Prostate gland (tissue), 2 donors: Measurements from ENCODE around the gene ZBTB7C. TPM values are rescaled to one million over a fixed set of nuclear protein-coding genes. Genes with fewer than 3 reads are reported as not detected.

Source experiments
- DNase-seq: peaks from one replicate; pipeline ENCODE4 v3.0.0-alpha.2; 2019; ENCODE audit warnings: low spot score
- H3K27ac ChIP-seq, 2 donors: fragments of 200-600 bp; sonication (generic); 2 replicates each; pipeline ENCODE4 v1.5.1; 2017 to 2019
- H3K27me3 ChIP-seq: fragments of 200-600 bp; sonication (generic); replicated peaks from 2 replicates; pipeline ENCODE4 v1.5.1; 2019; ENCODE audit not compliant: insufficient read depth
- H3K36me3 ChIP-seq, 2 donors: fragments of 200-600 bp; sonication (generic); 1 replicate in 1 of 2; 2 replicates in 1 of 2; pipeline versions ENCODE4 v1.5.1 to v1.8.1; 2017 to 2019
- H3K4me1 ChIP-seq: fragments of 200-600 bp; sonication (generic); replicated peaks from 2 replicates; pipeline ENCODE4 v1.5.1; 2019
- H3K4me3 ChIP-seq, 2 donors: fragments of 200-600 bp; sonication (generic); 2 replicates each; pipeline ENCODE4 v1.5.1; 2017 to 2019
- H3K9me3 ChIP-seq: fragments of 200-600 bp; sonication (generic); 2 replicates; pipeline ENCODE4 v1.5.1; 2017
- CTCF ChIP-seq, 4 experiments: fragments of 200-600 bp in 2 of 4; fragments of 450-650 bp in 2 of 4; sonication (generic) in 2 of 4; IDR thresholded peaks; 1 replicate in 3 of 4; 2 replicates in 1 of 4; pipeline ENCODE4 v1.5.1; 2016 to 2019; ENCODE audit warnings: antibody characterized with exemption in 4 of 4, mild to moderate bottlenecking in 2 of 4, moderate library complexity in 2 of 4
- POLR2A ChIP-seq: fragments of 450-650 bp; IDR thresholded peaks from one replicate; pipeline ENCODE4 v1.6.1; 2016; ENCODE audit warnings: antibody characterized with exemption, mild to moderate bottlenecking
- POLR2AphosphoS5 ChIP-seq: sonication (generic); formaldehyde crosslinking; IDR thresholded peaks from one replicate; pipeline ENCODE4 v1.6.1; 2017; ENCODE audit warnings: antibody characterized with exemption
- WGBS: methylation state at CpG from one replicate; pipeline ENCODE4 v1.1.5; 2018; 5-methylcytosine and 5-hydroxymethylcytosine counted together
- intact Hi-C: fragments of 100-400 bp; cut with DNase I; formaldehyde crosslinking; loops from one replicate; pipeline ENCODE4 v1.14.2; 2022
- total RNA-seq, 2 donors: library from RNA; depleted of rRNA; stranded (reverse); fragments of >200 nt; gene quantifications; one replicate each; pipeline ENCODE4 v1.1.0, GENCODE V29; 2016

ZBTB7C gene
- total RNA-seq, 2 donors from 2014 or later, result 14.7 to 48.9 TPM

GRCh38 chr18:48249854-48250253 is 159.3 kb downstream of the ZBTB7C start:
- no peak overlapping the region for H3K4me3 ChIP-seq
- no peaks in the 10 kb centered on the region for H3K4me1 ChIP-seq
- intact Hi-C loops, result no loop called here
- H3K36me3 ChIP-seq, result no peaks in the 10 kb centered on the region
- DNase-seq, result no peak
- H3K27me3 ChIP-seq, result no peaks in the 10 kb centered on the region
- WGBS, result 50% methylated on average over 5 of the region's 5 CpGs
- no peaks in the 10 kb centered on the region for H3K9me3 ChIP-seq
- H3K27ac ChIP-seq, result no peak overlapping the region
- no peak for TF ChIP-seq CTCF (IDR thresholded peaks at IDR 0.05)

- no peaks in the 10 kb centered on the region for H3K36me3 ChIP-seq
- H3K27ac ChIP-seq, result no peak overlapping the region
- intact Hi-C loops, result no loop called here
- no peaks in the 10 kb centered on the region for H3K27me3 ChIP-seq
- H3K4me1 ChIP-seq, result no peaks in the 10 kb centered on the region
- no peak overlapping the region for H3K4me3 ChIP-seq
- DNase-seq, result no peak
- no peak for TF ChIP-seq POLR2AphosphoS5
- no peak for TF ChIP-seq POLR2A
- TF ChIP-seq CTCF (IDR thresholded peaks at IDR 0.05), result no peak
- no peaks in the 10 kb centered on the region for H3K9me3 ChIP-seq
Measured at GRCh38 chr18:48244530-48244929, 164.7 kb downstream of the ZBTB7C start.

GRCh38 chr18:48238636-48239035 is 170.5 kb downstream of the ZBTB7C start:
- Histone ChIP-seq H3K27me3 (no peaks in the 10 kb centered on the region), H3K4me1 (no peaks in the 10 kb centered on the region), H3K36me3 (no peaks in the 10 kb centered on the region), H3K9me3 (no peaks in the 10 kb centered on the region), H3K27ac (no peak overlapping the region), H3K4me3 (no peak overlapping the region)
- TF ChIP-seq POLR2AphosphoS5 (no peak), CTCF (IDR thresholded peaks at IDR 0.05) (no peak), POLR2A (no peak)
- WGBS, result 38% methylated on average over 3 of the region's 3 CpGs
- intact Hi-C loops, result no loop called here
- DNase-seq, result no peak

GRCh38 chr18:48238206-48238605 is 171.0 kb downstream of the ZBTB7C start:
- intact Hi-C loops, result no loop called here
- H3K9me3 ChIP-seq, result no peaks in the 10 kb centered on the region
- 76% methylated on average over 3 of the region's 3 CpGs for WGBS
- H3K27me3 ChIP-seq, result no peaks in the 10 kb centered on the region
- no peak for DNase-seq
- no peak overlapping the region for H3K4me3 ChIP-seq
- TF ChIP-seq CTCF (IDR thresholded peaks at IDR 0.05) (no peak), POLR2A (no peak), POLR2AphosphoS5 (no peak)
- H3K4me1 ChIP-seq, result no peaks in the 10 kb centered on the region
- no peaks in the 10 kb centered on the region for H3K36me3 ChIP-seq
- H3K27ac ChIP-seq, result no peak overlapping the region

GRCh38 chr18:48236822-48237221 is 172.4 kb downstream of the ZBTB7C start:
- Histone ChIP-seq H3K9me3 (no peaks in the 10 kb centered on the region), H3K4me1 (no peaks in the 10 kb centered on the region), H3K27ac (no peak overlapping the region), H3K36me3 (no peaks in the 10 kb centered on the region), H3K27me3 (no peaks in the 10 kb centered on the region), H3K4me3 (no peak overlapping the region)
- DNase-seq, result no peak
- intact Hi-C loops, result no loop called here
- WGBS, result 87% methylated on average over 2 of the region's 2 CpGs
- no peak for TF ChIP-seq POLR2A
